Keratinocyte (primary cell): ENCODE measurements around the gene HCN4.

Experiments used
- CTCF ChIP-seq, 3 experiments: IDR thresholded peaks in 1 of 3; conservative IDR thresholded peaks in 1 of 3; optimal IDR thresholded peaks in 1 of 3; 2 replicates in 2 of 3; 3 replicates in 1 of 3; pipeline versions ENCODE3 to v1.5.1; 2011; ENCODE audit warnings: low read length in 3 of 3, mild to moderate bottlenecking in 3 of 3, moderate library complexity in 2 of 3, control low read depth in 1 of 3, inconsistent platforms in 1 of 3; ENCODE audit not compliant: insufficient read depth in 2 of 3; ENCODE audit errors: extremely low read depth in 1 of 3
- EZH2 ChIP-seq: IDR thresholded peaks from one replicate; pipeline ENCODE4 v1.6.1; 2012; ENCODE audit warnings: inconsistent platforms, mild to moderate bottlenecking, low read length, moderate library complexity

DNA sequence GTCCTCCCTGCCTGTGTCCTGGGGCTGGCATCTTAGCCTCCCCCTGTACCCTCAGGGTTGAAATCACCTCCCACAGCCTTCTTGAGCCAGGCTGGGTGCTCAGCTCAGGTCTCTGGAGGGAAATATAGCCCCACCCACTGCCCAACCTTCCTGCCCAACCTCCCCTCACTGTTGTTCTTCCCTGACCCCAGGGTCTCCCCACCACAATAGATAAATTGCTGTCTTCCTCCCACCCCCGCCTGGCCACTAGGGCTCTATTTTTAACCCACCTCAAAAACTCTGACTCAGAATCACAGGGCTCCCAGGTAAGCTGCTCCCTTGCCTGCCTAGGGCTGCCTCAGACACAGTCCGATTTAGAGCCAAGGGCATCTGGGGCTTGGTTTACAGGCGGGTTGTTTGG is 15.0 kb downstream of the HCN4 start:
- TF ChIP-seq CTCF (optimal IDR thresholded peaks at IDR 0.05 in 1 of 3, IDR thresholded peaks at IDR 0.05 in 1 of 3, conservative IDR thresholded peaks at IDR 0.05 in 1 of 3; ENCODE audit: extremely low read depth in 1 of 3, insufficient read depth in 2 of 3, low read length in 3 of 3) (no peak), EZH2 (no peak)
